GM12878 (cell line): ENCODE results near the gene PRMT3. TPM values are rescaled to one million over a fixed set of nuclear protein-coding genes. Genes with fewer than 3 reads are reported as not detected.

ENCODE experiments used
- ATAC-seq: fragments of 200-7000 bp; cut with Tn5 transposase; 3 replicates; pipeline ENCODE4 v1.9.1; 2020; ENCODE audit warnings: mild to moderate bottlenecking, moderate library complexity
- BruUV-seq: library from RNA; stranded (reverse); fragments of 400-500 nt; replicated peaks from 2 replicates; lab custom pipeline; 2021; lab: Mats Ljungman, UMichigan
- CTCF ChIA-PET: fragments of 300-600 bp; sonication (Branson Sonifier 250); formaldehyde crosslinking; extraction: SDS; loops from one replicate; lab custom pipeline; 2021; ENCODE audit warnings: inconsistent platforms; lab: Yijun Ruan, JAX
- POLR2A ChIA-PET: fragments of 350-600 bp; formaldehyde crosslinking; extraction: SDS; loops from one replicate; lab custom pipeline; 2021; ENCODE audit warnings: inconsistent platforms; lab: Charles Lee
- RAD21 ChIA-PET: fragments of 300-600 bp; sonication (Branson Sonifier 250); formaldehyde crosslinking; loops from one replicate; lab custom pipeline; 2023; ENCODE audit warnings: antibody characterized with exemption; ENCODE audit not compliant: unreplicated experiment; lab: Charles Lee
- SMC1A ChIA-PET: fragments of 300-600 bp; sonication (Branson Sonifier 250); formaldehyde crosslinking; loops from one replicate; lab custom pipeline; 2023; ENCODE audit not compliant: unreplicated experiment, uncharacterized antibody; lab: Charles Lee
- DNase-seq: peaks from one replicate; pipeline ENCODE4 v3.0.0-alpha.2; 2011; ENCODE audit warnings: low read depth, low spot score
- FAIRE-seq: peaks from 3 replicates; lab custom pipeline; 2011; peaks lifted over from hg19 to GRCh38; lab: Jason Lieb, UNC
- H2AFZ ChIP-seq: 2 replicates; pipeline ENCODE4 v1.6.0; 2011; ENCODE audit warnings: low read depth, low read length, control low read depth; ENCODE audit not compliant: control insufficient read depth
- H3K27ac ChIP-seq: 2 replicates; pipeline ENCODE4 v1.5.1; 2011; ENCODE audit warnings: control low read depth; ENCODE audit not compliant: control insufficient read depth, insufficient read depth
- H3K27me3 ChIP-seq, 2 experiments: replicated peaks in 1 of 2; 2 replicates each; pipeline versions ENCODE4 v1.6.0 to v1.6.1; 2011; ENCODE audit warnings: low read length in 1 of 2; ENCODE audit not compliant: control insufficient read depth in 2 of 2, insufficient read depth in 2 of 2
- H3K36me3 ChIP-seq, 2 experiments: 2 replicates each; pipeline ENCODE4 v1.5.1; 2011; ENCODE audit warnings: low read length in 1 of 2; ENCODE audit not compliant: control insufficient read depth in 2 of 2, insufficient read depth in 2 of 2
- H3K4me1 ChIP-seq: 2 replicates; pipeline ENCODE4 v1.6.1; 2011; ENCODE audit warnings: mild to moderate bottlenecking, low read length, moderate library complexity, mixed read lengths; ENCODE audit not compliant: control insufficient read depth, insufficient read depth
- H3K4me2 ChIP-seq: 2 replicates; pipeline ENCODE4 v1.6.0; 2011; ENCODE audit warnings: control low read depth; ENCODE audit not compliant: control insufficient read depth, insufficient read depth
- H3K4me3 ChIP-seq: fragments of 200-600 bp; sonication (generic); 2 replicates; pipeline ENCODE4 v1.5.1; 2016
- H3K79me2 ChIP-seq: 2 replicates; pipeline ENCODE4 v1.6.0; 2011; ENCODE audit warnings: low read length; ENCODE audit not compliant: control insufficient read depth, insufficient read depth
- H3K9ac ChIP-seq: 2 replicates; pipeline ENCODE4 v1.8.0; 2011; ENCODE audit warnings: low read length, control low read depth, mixed read lengths; ENCODE audit not compliant: control insufficient read depth, insufficient read depth
- H3K9me3 ChIP-seq: replicated peaks from 3 replicates; pipeline ENCODE4 v1.5.1; 2011; ENCODE audit warnings: mild to moderate bottlenecking, low read length; ENCODE audit not compliant: control insufficient read depth, insufficient read depth
- H4K20me1 ChIP-seq: 2 replicates; pipeline ENCODE4 v1.6.0; 2011; ENCODE audit not compliant: control insufficient read depth, insufficient read depth
- DPF2 ChIP-seq: fragments of 450-650 bp; IDR thresholded peaks from 2 replicates; pipeline ENCODE4 v1.6.1; 2017; ENCODE audit warnings: mild to moderate bottlenecking
- ESRRA ChIP-seq: IDR thresholded peaks from 2 replicates; pipeline ENCODE4 v1.6.1; 2012; ENCODE audit warnings: mild to moderate bottlenecking, low read length, improper control_type of control experiment
- FOXK2 ChIP-seq: fragments of 450-650 bp; IDR thresholded peaks from 2 replicates; pipeline ENCODE4 v1.6.1; 2017; ENCODE audit warnings: mild to moderate bottlenecking, moderate library complexity
- HCFC1 ChIP-seq: fragments of 150-350 bp; IDR thresholded peaks from 2 replicates; pipeline ENCODE4 v1.6.1; 2014; ENCODE audit warnings: low read length
- HDAC2 ChIP-seq: fragments of 200-600 bp; sonication (generic); IDR thresholded peaks from 2 replicates; pipeline ENCODE4 v1.6.1; 2017
- IKZF2 ChIP-seq, 2 experiments: fragments of 450-650 bp; IDR thresholded peaks; 2 replicates each; pipeline ENCODE4 v1.6.1; 2017; ENCODE audit warnings: mild to moderate bottlenecking in 2 of 2, moderate library complexity in 2 of 2
- NR2C1 ChIP-seq: fragments of 450-650 bp; IDR thresholded peaks from 2 replicates; pipeline ENCODE4 v1.6.1; 2017; ENCODE audit warnings: antibody characterized with exemption, mild to moderate bottlenecking, moderate library complexity
- POU2F2 ChIP-seq: IDR thresholded peaks from 3 replicates; pipeline ENCODE4 v1.6.1; 2011; ENCODE audit warnings: low read depth, mild to moderate bottlenecking, low read length, borderline replicate concordance
- RCOR1 ChIP-seq: conservative IDR thresholded peaks from 2 replicates; pipeline ENCODE4 v1.6.1; 2012; ENCODE audit warnings: low read depth, low read length, improper control_type of control experiment
- SREBF2 ChIP-seq: IDR thresholded peaks from 2 replicates; pipeline ENCODE4 v1.6.1; 2012; ENCODE audit warnings: mild to moderate bottlenecking, low read length
- ZNF207 ChIP-seq: fragments of 450-650 bp; IDR thresholded peaks from 2 replicates; pipeline ENCODE4 v1.6.1; 2014; ENCODE audit warnings: antibody characterized with exemption, mild to moderate bottlenecking, borderline replicate concordance
- ZNF274 ChIP-seq: IDR thresholded peaks from one replicate; pipeline ENCODE4 v1.8.0; 2011; ENCODE audit not compliant: insufficient read length, insufficient read depth
- WGBS: methylation state at CpG from one replicate; pipeline ENCODE4 v1.1.6; 2016; ENCODE audit warnings: low lambda C conversion rate; ENCODE audit not compliant: insufficient replicate concordance, insufficient coverage; ENCODE audit errors: missing lambda C conversion rate; 5-methylcytosine and 5-hydroxymethylcytosine counted together
- in situ Hi-C: fragments of 300-500 bp; cut with MboI; formaldehyde crosslinking; loops from 9 replicates; pipeline ENCODE4 v1.14.3; 2018; ENCODE audit warnings: mixed read lengths
- intact Hi-C: fragments of 100-400 bp; cut with micrococcal nuclease; formaldehyde crosslinking; loops from one replicate; pipeline ENCODE4 v1.14.2; 2022; ENCODE audit not compliant: unreplicated experiment
- polyA plus RNA-seq, 11 experiments: library from polyadenylated mRNA; depleted of rRNA in 4 of 11; unstranded in 6 of 11; stranded (reverse) in 5 of 11; fragments of >200 nt; fragmentation: Nextera tagmentation in 4 of 11; fragmentation: Illumina TruSeq in 1 of 11; extraction: Ambion mirVana in 4 of 11; extraction: Trizol in 1 of 11; gene quantifications; 1 replicate in 1 of 11; 2 replicates in 10 of 11; pipeline versions ENCODE4 v1.2.1 to v1.2.3, GENCODE V29; 2011 to 2016; ENCODE audit warnings: inconsistent platforms in 2 of 11, missing spikeins in 2 of 11, low read depth in 1 of 11
- total RNA-seq, 4 experiments: library from RNA; depleted of rRNA in 3 of 4; stranded (reverse); fragments of >200 nt in 3 of 4; fragmentation: Illumina TruSeq in 1 of 4; extraction: Trizol in 1 of 4; gene quantifications; 2 replicates each; pipeline versions ENCODE4 v1.2.1 to v1.2.3, GENCODE V29; 2013 to 2021
- TF ChIP-seq, protein P1 (sequence below): IDR thresholded peaks from 2 replicates; pipeline ENCODE4 v1.6.1; 2012; ENCODE audit warnings: improper control_type of control experiment, low read depth, low read length; ENCODE audit not compliant: insufficient replicate concordance
- TF ChIP-seq, protein P2 (sequence below): fragments of 450-650 bp; IDR thresholded peaks from 2 replicates; pipeline ENCODE4 v1.6.1; 2017; ENCODE audit warnings: borderline replicate concordance
- TF ChIP-seq, protein P3 (sequence below): fragments of 450-650 bp; IDR thresholded peaks from 2 replicates; pipeline ENCODE4 v1.6.1; 2016; ENCODE audit warnings: mild to moderate bottlenecking
- TF ChIP-seq, protein P4 (sequence below): IDR thresholded peaks from 2 replicates; pipeline ENCODE4 v1.6.1; 2012; ENCODE audit warnings: low read depth, low read length, improper control_type of control experiment
- TF ChIP-seq, protein P5 (sequence below): IDR thresholded peaks from 2 replicates; pipeline ENCODE4 v1.6.1; 2011; ENCODE audit warnings: low read depth, low read length, improper control_type of control experiment, borderline replicate concordance

The PRMT3 gene
- total and polyA plus RNA-seq, 10 of the 15 experiments (the other 5 are each of a cell fraction or from before 2014, with no cell fraction given): 13.9 to 52.1 (median 27.7) TPM

GRCh38 chr11:20555783-20556182, 168.3 kb downstream of the PRMT3 start:
- ChIA-PET SMC1A (no interaction called here), RAD21 (no interaction called here), POLR2A (no interaction called here), CTCF (no interaction called here)
- H3K9ac ChIP-seq: no peak overlapping the region
- DNase-seq (no peak), FAIRE-seq (no peak), ATAC-seq (no peak)
- no peak overlapping the region for H3K4me2 ChIP-seq
- intact Hi-C loops: no loop called here
- H2AFZ ChIP-seq: no peak overlapping the region
- H3K4me1 ChIP-seq: no peaks in the 10 kb centered on the region
- TF ChIP-seq, protein P1, sequence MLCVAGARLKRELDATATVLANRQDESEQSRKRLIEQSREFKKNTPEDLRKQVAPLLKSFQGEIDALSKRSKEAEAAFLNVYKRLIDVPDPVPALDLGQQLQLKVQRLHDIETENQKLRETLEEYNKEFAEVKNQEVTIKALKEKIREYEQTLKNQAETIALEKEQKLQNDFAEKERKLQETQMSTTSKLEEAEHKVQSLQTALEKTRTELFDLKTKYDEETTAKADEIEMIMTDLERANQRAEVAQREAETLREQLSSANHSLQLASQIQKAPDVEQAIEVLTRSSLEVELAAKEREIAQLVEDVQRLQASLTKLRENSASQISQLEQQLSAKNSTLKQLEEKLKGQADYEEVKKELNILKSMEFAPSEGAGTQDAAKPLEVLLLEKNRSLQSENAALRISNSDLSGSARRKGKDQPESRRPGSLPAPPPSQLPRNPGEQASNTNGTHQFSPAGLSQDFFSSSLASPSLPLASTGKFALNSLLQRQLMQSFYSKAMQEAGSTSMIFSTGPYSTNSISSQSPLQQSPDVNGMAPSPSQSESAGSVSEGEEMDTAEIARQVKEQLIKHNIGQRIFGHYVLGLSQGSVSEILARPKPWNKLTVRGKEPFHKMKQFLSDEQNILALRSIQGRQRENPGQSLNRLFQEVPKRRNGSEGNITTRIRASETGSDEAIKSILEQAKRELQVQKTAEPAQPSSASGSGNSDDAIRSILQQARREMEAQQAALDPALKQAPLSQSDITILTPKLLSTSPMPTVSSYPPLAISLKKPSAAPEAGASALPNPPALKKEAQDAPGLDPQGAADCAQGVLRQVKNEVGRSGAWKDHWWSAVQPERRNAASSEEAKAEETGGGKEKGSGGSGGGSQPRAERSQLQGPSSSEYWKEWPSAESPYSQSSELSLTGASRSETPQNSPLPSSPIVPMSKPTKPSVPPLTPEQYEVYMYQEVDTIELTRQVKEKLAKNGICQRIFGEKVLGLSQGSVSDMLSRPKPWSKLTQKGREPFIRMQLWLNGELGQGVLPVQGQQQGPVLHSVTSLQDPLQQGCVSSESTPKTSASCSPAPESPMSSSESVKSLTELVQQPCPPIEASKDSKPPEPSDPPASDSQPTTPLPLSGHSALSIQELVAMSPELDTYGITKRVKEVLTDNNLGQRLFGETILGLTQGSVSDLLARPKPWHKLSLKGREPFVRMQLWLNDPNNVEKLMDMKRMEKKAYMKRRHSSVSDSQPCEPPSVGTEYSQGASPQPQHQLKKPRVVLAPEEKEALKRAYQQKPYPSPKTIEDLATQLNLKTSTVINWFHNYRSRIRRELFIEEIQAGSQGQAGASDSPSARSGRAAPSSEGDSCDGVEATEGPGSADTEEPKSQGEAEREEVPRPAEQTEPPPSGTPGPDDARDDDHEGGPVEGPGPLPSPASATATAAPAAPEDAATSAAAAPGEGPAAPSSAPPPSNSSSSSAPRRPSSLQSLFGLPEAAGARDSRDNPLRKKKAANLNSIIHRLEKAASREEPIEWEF: no peak
- TF ChIP-seq, protein P2, sequence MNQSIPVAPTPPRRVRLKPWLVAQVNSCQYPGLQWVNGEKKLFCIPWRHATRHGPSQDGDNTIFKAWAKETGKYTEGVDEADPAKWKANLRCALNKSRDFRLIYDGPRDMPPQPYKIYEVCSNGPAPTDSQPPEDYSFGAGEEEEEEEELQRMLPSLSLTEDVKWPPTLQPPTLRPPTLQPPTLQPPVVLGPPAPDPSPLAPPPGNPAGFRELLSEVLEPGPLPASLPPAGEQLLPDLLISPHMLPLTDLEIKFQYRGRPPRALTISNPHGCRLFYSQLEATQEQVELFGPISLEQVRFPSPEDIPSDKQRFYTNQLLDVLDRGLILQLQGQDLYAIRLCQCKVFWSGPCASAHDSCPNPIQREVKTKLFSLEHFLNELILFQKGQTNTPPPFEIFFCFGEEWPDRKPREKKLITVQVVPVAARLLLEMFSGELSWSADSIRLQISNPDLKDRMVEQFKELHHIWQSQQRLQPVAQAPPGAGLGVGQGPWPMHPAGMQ: no peak
- TF ChIP-seq NR2C1 (no peak), ZNF274 (no peak), DPF2 (no peak), IKZF2 (IDR thresholded peaks at IDR 0.05) (no peak), HDAC2 (no peak), FOXK2 (no peak), POU2F2 (no peak), SREBF2 (no peak), ESRRA (no peak), HCFC1 (no peak), RCOR1 (no peak), ZNF207 (no peak)
- TF ChIP-seq, protein P3, sequence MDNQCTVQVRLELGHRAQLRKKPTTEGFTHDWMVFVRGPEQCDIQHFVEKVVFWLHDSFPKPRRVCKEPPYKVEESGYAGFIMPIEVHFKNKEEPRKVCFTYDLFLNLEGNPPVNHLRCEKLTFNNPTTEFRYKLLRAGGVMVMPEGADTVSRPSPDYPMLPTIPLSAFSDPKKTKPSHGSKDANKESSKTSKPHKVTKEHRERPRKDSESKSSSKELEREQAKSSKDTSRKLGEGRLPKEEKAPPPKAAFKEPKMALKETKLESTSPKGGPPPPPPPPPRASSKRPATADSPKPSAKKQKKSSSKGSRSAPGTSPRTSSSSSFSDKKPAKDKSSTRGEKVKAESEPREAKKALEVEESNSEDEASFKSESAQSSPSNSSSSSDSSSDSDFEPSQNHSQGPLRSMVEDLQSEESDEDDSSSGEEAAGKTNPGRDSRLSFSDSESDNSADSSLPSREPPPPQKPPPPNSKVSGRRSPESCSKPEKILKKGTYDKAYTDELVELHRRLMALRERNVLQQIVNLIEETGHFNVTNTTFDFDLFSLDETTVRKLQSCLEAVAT: no peak
- TF ChIP-seq, protein P4, sequence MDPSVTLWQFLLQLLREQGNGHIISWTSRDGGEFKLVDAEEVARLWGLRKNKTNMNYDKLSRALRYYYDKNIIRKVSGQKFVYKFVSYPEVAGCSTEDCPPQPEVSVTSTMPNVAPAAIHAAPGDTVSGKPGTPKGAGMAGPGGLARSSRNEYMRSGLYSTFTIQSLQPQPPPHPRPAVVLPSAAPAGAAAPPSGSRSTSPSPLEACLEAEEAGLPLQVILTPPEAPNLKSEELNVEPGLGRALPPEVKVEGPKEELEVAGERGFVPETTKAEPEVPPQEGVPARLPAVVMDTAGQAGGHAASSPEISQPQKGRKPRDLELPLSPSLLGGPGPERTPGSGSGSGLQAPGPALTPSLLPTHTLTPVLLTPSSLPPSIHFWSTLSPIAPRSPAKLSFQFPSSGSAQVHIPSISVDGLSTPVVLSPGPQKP: no peak
- TF ChIP-seq, protein P5, sequence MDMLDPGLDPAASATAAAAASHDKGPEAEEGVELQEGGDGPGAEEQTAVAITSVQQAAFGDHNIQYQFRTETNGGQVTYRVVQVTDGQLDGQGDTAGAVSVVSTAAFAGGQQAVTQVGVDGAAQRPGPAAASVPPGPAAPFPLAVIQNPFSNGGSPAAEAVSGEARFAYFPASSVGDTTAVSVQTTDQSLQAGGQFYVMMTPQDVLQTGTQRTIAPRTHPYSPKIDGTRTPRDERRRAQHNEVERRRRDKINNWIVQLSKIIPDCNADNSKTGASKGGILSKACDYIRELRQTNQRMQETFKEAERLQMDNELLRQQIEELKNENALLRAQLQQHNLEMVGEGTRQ: no peak
- in situ Hi-C loops: no loop called here
- H3K27me3 ChIP-seq: no peaks in the 10 kb centered on the region; a peak in 1 of 4 replicates
- no peaks in the 10 kb centered on the region for H4K20me1 ChIP-seq
- no peak overlapping the region for H3K4me3 ChIP-seq
- BruUV-seq: no TSS peak
- no peaks in the 10 kb centered on the region for H3K36me3 ChIP-seq
- H3K9me3 ChIP-seq: no peaks in the 10 kb centered on the region; the same call in 2 of the 3 replicates
- no peaks in the 10 kb centered on the region for H3K79me2 ChIP-seq
- no peak overlapping the region for H3K27ac ChIP-seq
- 0% methylated on average over 3 of the region's 3 CpGs for WGBS
